ENCODE measurements around the gene ERGIC2. TPM values are rescaled to one million over a fixed set of nuclear protein-coding genes. Genes with fewer than 3 reads are reported as not detected.

ERGIC2 gene
- total and polyA plus RNA-seq, 2 donors (not counting 1 experiment from before 2014, with no cell fraction given) = 4.4 to 37.2 TPM

- intact Hi-C loops (cut with micrococcal nuclease) = no loop called here
- ChIA-PET CTCF (no interaction called here), POLR2A (no interaction called here)
- no peak overlapping the region for H3K27ac ChIP-seq (ENCODE audit: low read length in 2 of 2)
- H3K4me1 ChIP-seq (ENCODE audit: control insufficient read depth in 2 of 2, insufficient read depth in 2 of 2, low read length in 2 of 2) = no peaks in the 10 kb centered on the region
- H4K20me1 ChIP-seq (ENCODE audit: control insufficient read depth, insufficient read depth, low read length, poor library complexity, severe bottlenecking) = no peaks in the 10 kb centered on the region
- H3K4me3 ChIP-seq (ENCODE audit: control extremely low read depth in 1 of 5, extremely low read depth in 1 of 5, insufficient read depth in 1 of 5, low read depth in 2 of 5, low read length in 4 of 5) = no peak overlapping the region
- WGBS (ENCODE audit: insufficient coverage) = 100% methylated on average over 1 of the region's 2 CpGs
- H3K9me3 Mint-ChIP-seq (ENCODE audit: insufficient read depth) = no peaks in the 10 kb centered on the region
- no peaks in the 10 kb centered on the region for H3K27me3 Mint-ChIP-seq
- no peaks in the 10 kb centered on the region for H3K4me1 Mint-ChIP-seq
- H3K36me3 ChIP-seq (replicated peaks in 1 of 2; ENCODE audit: control extremely low read depth in 1 of 2, control insufficient read depth in 1 of 2, extremely low read depth in 1 of 2, insufficient read depth in 2 of 2, low read length in 1 of 2) = peaks cover 2 to 5% of the 10 kb centered on the region in 2 experiments
- no peak for DNase-seq
- H3K9ac ChIP-seq (ENCODE audit: low read length) = no peak overlapping the region
- no peaks in the 10 kb centered on the region for H3K9me3 ChIP-seq (ENCODE audit: control extremely low read depth in 1 of 3, control insufficient read depth in 2 of 3, insufficient read depth in 1 of 3, low read length in 2 of 3)
- TF ChIP-seq CTCF (IDR thresholded peaks at IDR 0.05) = no peak
- TF ChIP-seq EZH2 (IDR thresholded peaks at IDR 0.05; ENCODE audit: borderline replicate concordance, insufficient read depth, low read depth, low read length, poor library complexity, severe bottlenecking) = no peak
- ATAC-seq (ENCODE audit: low read depth) = no peak
- H3K79me2 ChIP-seq (ENCODE audit: control insufficient read depth, insufficient read depth, low read length) = no peaks in the 10 kb centered on the region
- H3K27ac Mint-ChIP-seq = no peak overlapping the region
- no peaks in the 10 kb centered on the region for H3K27me3 ChIP-seq (replicated peaks in 1 of 4; ENCODE audit: control extremely low read depth in 1 of 4, control insufficient read depth in 3 of 4, insufficient read depth in 4 of 4, low read length in 3 of 4)
- H3K4me3 Mint-ChIP-seq = no peak overlapping the region
- H3K4me2 ChIP-seq (replicated peaks; ENCODE audit: low read depth, low read length, poor library complexity, severe bottlenecking) = no peak overlapping the region
- H2AFZ ChIP-seq (ENCODE audit: insufficient read depth, low read depth, low read length, poor library complexity, severe bottlenecking) = no peak overlapping the region
These were observed 46.0 kb downstream of the ERGIC2 start for GRCh38 chr12:29334937-29335336.

- Mint-ChIP-seq H3K4me1 (no peaks in the 10 kb centered on the region), H3K9me3 (ENCODE audit: insufficient read depth) (no peaks in the 10 kb centered on the region), H3K4me3 (no peak overlapping the region), H3K27ac (no peak overlapping the region), H3K27me3 (no peaks in the 10 kb centered on the region)
- H3K27ac ChIP-seq (ENCODE audit: low read length in 2 of 2) = no peak overlapping the region
- no peaks in the 10 kb centered on the region for H3K9me3 ChIP-seq (ENCODE audit: control extremely low read depth in 1 of 3, control insufficient read depth in 2 of 3, insufficient read depth in 1 of 3, low read length in 2 of 3)
- ChIA-PET POLR2A (no interaction called here), CTCF (no interaction called here)
- H3K4me2 ChIP-seq (replicated peaks; ENCODE audit: low read depth, low read length, poor library complexity, severe bottlenecking) = no peak overlapping the region
- TF ChIP-seq CTCF (IDR thresholded peaks at IDR 0.05) (no peak), EZH2 (IDR thresholded peaks at IDR 0.05; ENCODE audit: borderline replicate concordance, insufficient read depth, low read depth, low read length, poor library complexity, severe bottlenecking) (no peak)
- H3K79me2 ChIP-seq (ENCODE audit: control insufficient read depth, insufficient read depth, low read length) = no peaks in the 10 kb centered on the region
- DNase-seq = no peak
- no peak for ATAC-seq (ENCODE audit: low read depth)
- no CpG with 5 or more reads among the region's 1 CpG for WGBS (ENCODE audit: insufficient coverage)
- no peaks in the 10 kb centered on the region for H3K4me1 ChIP-seq (ENCODE audit: control insufficient read depth in 2 of 2, insufficient read depth in 2 of 2, low read length in 2 of 2)
- intact Hi-C loops (cut with micrococcal nuclease) = no loop called here
- no peaks in the 10 kb centered on the region for H3K27me3 ChIP-seq (replicated peaks in 1 of 4; ENCODE audit: control extremely low read depth in 1 of 4, control insufficient read depth in 3 of 4, insufficient read depth in 4 of 4, low read length in 3 of 4)
- H4K20me1 ChIP-seq (ENCODE audit: control insufficient read depth, insufficient read depth, low read length, poor library complexity, severe bottlenecking) = no peaks in the 10 kb centered on the region
- no peak overlapping the region for H2AFZ ChIP-seq (ENCODE audit: insufficient read depth, low read depth, low read length, poor library complexity, severe bottlenecking)
- H3K9ac ChIP-seq (ENCODE audit: low read length) = no peak overlapping the region
- peaks cover 0 to 5% of the 10 kb centered on the region in 2 experiments for H3K36me3 ChIP-seq (replicated peaks in 1 of 2; ENCODE audit: control extremely low read depth in 1 of 2, control insufficient read depth in 1 of 2, extremely low read depth in 1 of 2, insufficient read depth in 2 of 2, low read length in 1 of 2)
- H3K4me3 ChIP-seq (ENCODE audit: control extremely low read depth in 1 of 5, extremely low read depth in 1 of 5, insufficient read depth in 1 of 5, low read depth in 2 of 5, low read length in 4 of 5) = no peak overlapping the region
These were observed 47.8 kb downstream of the ERGIC2 start for GRCh38 chr12:29333178-29333577.
